ENCODE data around the gene ASB18.
A peak's percentile ranks its signal among the peaks of the same experiment; 100 is the strongest.

The ASB18 gene

GRCh38 chr2:236205867-236206645, 58.1 kb downstream of the ASB18 start:
- no peak for DNase-seq

- DNase-seq = no peak
Observed at GRCh38 chr2:236204953-236205352, 59.3 kb downstream of the ASB18 start.

GRCh38 chr2:236200378-236200777, 63.8 kb downstream of the ASB18 start:
- no peak for DNase-seq

GRCh38 chr2:236196366-236196765, 67.8 kb downstream of the ASB18 start:
- DNase-seq = no peak

GRCh38 chr2:236195726-236196125, 68.5 kb downstream of the ASB18 start:
- DNase-seq = no peak

GRCh38 chr2:236194786-236195185, 69.4 kb downstream of the ASB18 start:
- DNase-seq = no peak

- DNase-seq = no peak
Observed at GRCh38 chr2:236193026-236193425, 71.2 kb downstream of the ASB18 start.

- no peak for DNase-seq
Observed at GRCh38 chr2:236190674-236191073, 73.5 kb downstream of the ASB18 start.

- no peak for DNase-seq
Observed at GRCh38 chr2:236184701-236185100, 79.5 kb downstream of the ASB18 start.

GRCh38 chr2:236180831-236181453, 83.3 kb downstream of the ASB18 start:
- peak; percentile 47 for DNase-seq

GRCh38 chr2:236180076-236180816, 84.0 kb downstream of the ASB18 start:
- DNase-seq = no peak

- DNase-seq = no peak
Observed at GRCh38 chr2:236179236-236180075, 84.8 kb downstream of the ASB18 start.

- DNase-seq = no peak
Observed at GRCh38 chr2:236178890-236179235, 85.3 kb downstream of the ASB18 start.

GRCh38 chr2:236177967-236178889, 86.0 kb downstream of the ASB18 start:
- no peak for DNase-seq

- peak; percentile 54 for DNase-seq
Observed at GRCh38 chr2:236177604-236177966, 86.6 kb downstream of the ASB18 start.

- DNase-seq = no peak
Observed at GRCh38 chr2:236176951-236177350, 87.3 kb downstream of the ASB18 start.

- peak; percentile 64 for DNase-seq
Observed at GRCh38 chr2:236176417-236176816, 87.8 kb downstream of the ASB18 start.

- no peak for DNase-seq
Observed at GRCh38 chr2:236175548-236176150, 88.6 kb downstream of the ASB18 start.

- DNase-seq = no peak
Observed at GRCh38 chr2:236173729-236174607, 90.2 kb downstream of the ASB18 start.

GRCh38 chr2:236173036-236173728, 91.0 kb downstream of the ASB18 start:
- no peak for DNase-seq
